Measurements from ENCODE around the gene STOM.
A peak's percentile ranks its signal among the peaks of the same experiment; 100 is the strongest.

STOM gene

DNA sequence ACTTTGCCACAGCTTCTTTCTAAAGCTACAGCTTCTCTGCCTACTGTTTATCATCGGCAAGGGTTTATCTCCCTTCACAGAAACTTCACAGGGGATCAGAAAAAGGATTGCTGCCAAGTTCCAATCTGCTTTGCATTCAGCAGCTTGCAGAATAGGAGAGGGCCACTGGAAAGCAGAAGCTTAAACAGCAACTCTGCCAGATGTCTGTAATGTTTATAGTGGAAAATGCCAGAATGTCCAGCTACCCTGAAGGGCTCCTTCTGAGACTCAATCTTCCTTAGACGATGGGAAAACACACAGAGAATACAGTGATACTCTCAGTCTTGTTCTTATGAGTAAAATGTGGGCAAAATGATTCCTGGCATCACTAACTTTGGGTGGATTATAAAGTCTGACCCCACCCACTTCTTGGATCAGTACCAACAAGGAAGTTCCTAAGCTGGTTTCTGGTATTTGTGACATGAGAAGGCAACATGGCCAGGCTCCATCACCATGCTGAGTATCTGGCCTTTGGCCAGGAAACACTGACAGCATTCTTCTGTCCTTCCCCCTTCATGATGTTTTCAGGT is 19.0 kb downstream of the STOM start:
- H3K4me3 ChIP-seq (ENCODE audit: low read depth in 1 of 2, low read length in 1 of 2): no peak overlapping the region
- peaks cover 66% of the 10 kb centered on the region in 2 experiments for H3K4me1 ChIP-seq (ENCODE audit: control insufficient read depth in 1 of 2, insufficient read depth in 1 of 2, low read depth in 1 of 2, low read length in 1 of 2)
- H3K27me3 ChIP-seq: no peaks in the 10 kb centered on the region
- H3K27ac ChIP-seq: peak overlapping the region; percentile 77
- no peaks in the 10 kb centered on the region for H3K9me3 ChIP-seq
- peaks cover 8% of the 10 kb centered on the region for H3K36me3 ChIP-seq
- TF ChIP-seq, protein P1, sequence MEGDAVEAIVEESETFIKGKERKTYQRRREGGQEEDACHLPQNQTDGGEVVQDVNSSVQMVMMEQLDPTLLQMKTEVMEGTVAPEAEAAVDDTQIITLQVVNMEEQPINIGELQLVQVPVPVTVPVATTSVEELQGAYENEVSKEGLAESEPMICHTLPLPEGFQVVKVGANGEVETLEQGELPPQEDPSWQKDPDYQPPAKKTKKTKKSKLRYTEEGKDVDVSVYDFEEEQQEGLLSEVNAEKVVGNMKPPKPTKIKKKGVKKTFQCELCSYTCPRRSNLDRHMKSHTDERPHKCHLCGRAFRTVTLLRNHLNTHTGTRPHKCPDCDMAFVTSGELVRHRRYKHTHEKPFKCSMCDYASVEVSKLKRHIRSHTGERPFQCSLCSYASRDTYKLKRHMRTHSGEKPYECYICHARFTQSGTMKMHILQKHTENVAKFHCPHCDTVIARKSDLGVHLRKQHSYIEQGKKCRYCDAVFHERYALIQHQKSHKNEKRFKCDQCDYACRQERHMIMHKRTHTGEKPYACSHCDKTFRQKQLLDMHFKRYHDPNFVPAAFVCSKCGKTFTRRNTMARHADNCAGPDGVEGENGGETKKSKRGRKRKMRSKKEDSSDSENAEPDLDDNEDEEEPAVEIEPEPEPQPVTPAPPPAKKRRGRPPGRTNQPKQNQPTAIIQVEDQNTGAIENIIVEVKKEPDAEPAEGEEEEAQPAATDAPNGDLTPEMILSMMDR (IDR thresholded peaks at IDR 0.05): no peak

DNA sequence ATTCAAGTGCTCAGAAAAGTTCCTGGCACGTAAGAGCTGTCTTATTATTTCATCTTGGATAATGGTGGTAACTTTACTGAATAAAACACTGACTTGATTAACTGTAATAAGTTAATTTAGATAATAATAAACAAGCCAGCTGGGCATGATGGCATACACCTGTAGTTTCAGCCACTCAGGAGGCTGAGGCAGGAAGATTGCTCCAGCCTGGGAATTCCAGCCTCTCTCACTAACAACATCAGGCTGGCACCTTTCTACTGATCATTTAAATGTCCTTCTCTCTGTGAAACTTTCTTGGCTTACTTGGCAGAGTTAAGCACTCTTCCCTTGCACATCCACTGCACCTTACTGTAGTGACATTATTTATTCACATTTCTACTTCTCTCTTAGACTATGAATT is 20.0 kb downstream of the STOM start:
- H3K4me1 ChIP-seq (ENCODE audit: control insufficient read depth in 1 of 2, insufficient read depth in 1 of 2, low read depth in 1 of 2, low read length in 1 of 2): peaks cover 56% of the 10 kb centered on the region in 2 experiments
- no peaks in the 10 kb centered on the region for H3K9me3 ChIP-seq
- H3K27ac ChIP-seq: peak overlapping the region; percentile 77
- no peak overlapping the region for H3K4me3 ChIP-seq (ENCODE audit: low read depth in 1 of 2, low read length in 1 of 2)
- peaks cover 10% of the 10 kb centered on the region for H3K36me3 ChIP-seq
- no peaks in the 10 kb centered on the region for H3K27me3 ChIP-seq
- TF ChIP-seq, protein P1 (IDR thresholded peaks at IDR 0.05): no peak

DNA sequence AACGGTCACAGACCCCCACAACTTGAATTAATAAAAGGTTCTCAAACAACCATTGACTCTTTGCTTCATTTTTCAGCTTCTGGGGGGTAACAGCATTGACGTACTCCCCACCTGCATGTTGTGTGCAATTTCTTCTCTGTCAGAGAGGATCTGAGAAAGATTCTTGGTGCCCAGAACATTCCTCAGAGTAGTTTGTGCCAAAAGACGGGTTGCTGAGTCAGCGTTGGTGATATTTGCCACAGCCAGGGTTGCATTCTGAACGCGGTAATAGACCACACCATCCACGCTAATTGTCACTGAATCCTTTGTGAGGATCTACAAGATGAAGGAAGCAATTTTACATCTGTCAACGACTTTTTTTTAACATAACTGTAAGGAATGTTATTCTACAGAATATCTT is 21.0 kb downstream of the STOM start:
- peaks cover 16% of the 10 kb centered on the region for H3K36me3 ChIP-seq
- no peaks in the 10 kb centered on the region for H3K9me3 ChIP-seq
- no peaks in the 10 kb centered on the region for H3K27me3 ChIP-seq
- TF ChIP-seq, protein P1 (IDR thresholded peaks at IDR 0.05): no peak
- peaks cover 45 to 47% of the 10 kb centered on the region in 2 experiments for H3K4me1 ChIP-seq (ENCODE audit: control insufficient read depth in 1 of 2, insufficient read depth in 1 of 2, low read depth in 1 of 2, low read length in 1 of 2)
- peak overlapping the region; percentile 77 for H3K27ac ChIP-seq
- H3K4me3 ChIP-seq (ENCODE audit: low read depth in 1 of 2, low read length in 1 of 2): no peak overlapping the region

DNA sequence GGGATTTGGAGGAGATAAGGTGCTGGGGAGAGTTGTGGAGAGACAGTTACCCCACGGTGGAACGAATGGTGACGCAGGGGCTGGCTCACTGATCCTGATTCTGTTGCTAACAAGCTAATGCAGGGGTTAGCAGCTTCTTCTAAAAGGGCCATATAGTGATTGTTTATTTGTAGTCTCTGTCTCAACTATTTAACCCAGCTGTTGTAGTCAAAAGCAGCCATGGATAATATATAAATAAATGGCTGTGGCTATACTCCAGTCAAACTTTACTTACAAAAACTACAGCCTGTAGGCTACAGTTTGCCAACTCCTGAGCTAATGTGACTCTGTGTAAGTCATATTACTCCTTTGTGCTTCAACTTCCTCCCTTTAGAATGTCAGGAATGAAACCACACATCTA is 21.8 kb downstream of the STOM start:
- TF ChIP-seq, protein P1 (IDR thresholded peaks at IDR 0.05): no peak
- H3K27me3 ChIP-seq: no peaks in the 10 kb centered on the region
- H3K4me3 ChIP-seq (ENCODE audit: low read depth in 1 of 2, low read length in 1 of 2): no peak overlapping the region
- H3K4me1 ChIP-seq (ENCODE audit: control insufficient read depth in 1 of 2, insufficient read depth in 1 of 2, low read depth in 1 of 2, low read length in 1 of 2): peaks cover 38 to 39% of the 10 kb centered on the region in 2 experiments
- peaks cover 24% of the 10 kb centered on the region for H3K36me3 ChIP-seq
- peak overlapping the region; percentile 55 for H3K27ac ChIP-seq
- no peaks in the 10 kb centered on the region for H3K9me3 ChIP-seq

DNA sequence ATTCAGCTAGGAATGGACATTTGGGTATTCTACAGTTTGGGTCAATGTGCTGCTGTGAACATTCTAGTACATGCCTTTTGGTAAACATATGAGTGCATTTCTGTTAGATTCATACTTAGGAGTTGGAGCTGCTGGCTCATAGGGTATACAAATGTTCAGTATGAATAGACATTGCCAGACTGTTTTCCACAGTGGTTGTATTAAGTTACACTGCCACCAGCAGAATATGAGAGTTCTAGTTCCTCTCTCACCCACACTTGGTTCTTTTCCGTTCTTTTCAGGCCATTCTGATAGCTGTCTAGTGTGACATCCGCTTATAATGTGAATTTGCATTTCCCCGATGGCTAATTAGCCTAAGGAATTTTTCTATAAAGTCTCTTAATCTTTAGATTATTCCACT is 25.0 kb downstream of the STOM start:
- H3K27me3 ChIP-seq: no peaks in the 10 kb centered on the region
- TF ChIP-seq, protein P1 (IDR thresholded peaks at IDR 0.05): no peak
- peaks cover 6 to 8% of the 10 kb centered on the region in 2 experiments for H3K4me1 ChIP-seq (ENCODE audit: control insufficient read depth in 1 of 2, insufficient read depth in 1 of 2, low read depth in 1 of 2, low read length in 1 of 2)
- peaks cover 37% of the 10 kb centered on the region for H3K36me3 ChIP-seq
- H3K9me3 ChIP-seq: no peaks in the 10 kb centered on the region
- no peak overlapping the region for H3K4me3 ChIP-seq (ENCODE audit: low read depth in 1 of 2, low read length in 1 of 2)
- H3K27ac ChIP-seq: peak overlapping the region; percentile 50

All from neutrophil (primary cell).